Adrenal gland (tissue), 5 donors: ENCODE data around the gene ZKSCAN7.
"Not testable (repeated sequence)": the region's sequence is repeated elsewhere in the genome, so short reads cannot be mapped to it uniquely, and the experiment has no call there.

Experiments
- POLR2A ChIP-seq, 2 donors: fragments of 450-650 bp; IDR thresholded peaks; one replicate each; pipeline ENCODE4 v1.6.1; 2017; ENCODE audit warnings: antibody characterized with exemption in 2 of 2, mild to moderate bottlenecking in 2 of 2, moderate library complexity in 1 of 2
- TF ChIP-seq, protein P1 (sequence below), 6 experiments: fragments of 450-650 bp in 4 of 6; fragments of 200-600 bp in 2 of 6; sonication (generic) in 1 of 6; IDR thresholded peaks; 1 replicate in 5 of 6; 2 replicates in 1 of 6; pipeline versions ENCODE4 v1.5.1 to v1.8.0; 2016 to 2021; ENCODE audit warnings: antibody characterized with exemption in 6 of 6, mild to moderate bottlenecking in 2 of 6, moderate library complexity in 1 of 6
- donor health status: DM: no; HTN: no; CAD: no.

- TF ChIP-seq, protein P1, sequence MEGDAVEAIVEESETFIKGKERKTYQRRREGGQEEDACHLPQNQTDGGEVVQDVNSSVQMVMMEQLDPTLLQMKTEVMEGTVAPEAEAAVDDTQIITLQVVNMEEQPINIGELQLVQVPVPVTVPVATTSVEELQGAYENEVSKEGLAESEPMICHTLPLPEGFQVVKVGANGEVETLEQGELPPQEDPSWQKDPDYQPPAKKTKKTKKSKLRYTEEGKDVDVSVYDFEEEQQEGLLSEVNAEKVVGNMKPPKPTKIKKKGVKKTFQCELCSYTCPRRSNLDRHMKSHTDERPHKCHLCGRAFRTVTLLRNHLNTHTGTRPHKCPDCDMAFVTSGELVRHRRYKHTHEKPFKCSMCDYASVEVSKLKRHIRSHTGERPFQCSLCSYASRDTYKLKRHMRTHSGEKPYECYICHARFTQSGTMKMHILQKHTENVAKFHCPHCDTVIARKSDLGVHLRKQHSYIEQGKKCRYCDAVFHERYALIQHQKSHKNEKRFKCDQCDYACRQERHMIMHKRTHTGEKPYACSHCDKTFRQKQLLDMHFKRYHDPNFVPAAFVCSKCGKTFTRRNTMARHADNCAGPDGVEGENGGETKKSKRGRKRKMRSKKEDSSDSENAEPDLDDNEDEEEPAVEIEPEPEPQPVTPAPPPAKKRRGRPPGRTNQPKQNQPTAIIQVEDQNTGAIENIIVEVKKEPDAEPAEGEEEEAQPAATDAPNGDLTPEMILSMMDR (IDR thresholded peaks at IDR 0.05) = not testable (repeated sequence)
- TF ChIP-seq POLR2A (IDR thresholded peaks at IDR 0.05) = not testable (repeated sequence)
Measured at GRCh38 chr3:44577354-44577952, 22.5 kb downstream of the ZKSCAN7 start.
